Hematopoietic multipotent progenitor cell treated with erythropoietin and hydrocortisone succinate and interleukin-3 and kit ligand, for 8 days (in vitro differentiated cells): ENCODE data around the gene ITSN1.
"Not testable (repeated sequence)": the region's sequence is repeated elsewhere in the genome, so short reads cannot be mapped to it uniquely, and the experiment has no call there.

Experiments used
- DNase-seq: peaks from one replicate; pipeline ENCODE4 v3.0.0-alpha.2; 2015

ITSN1 gene

DNA sequence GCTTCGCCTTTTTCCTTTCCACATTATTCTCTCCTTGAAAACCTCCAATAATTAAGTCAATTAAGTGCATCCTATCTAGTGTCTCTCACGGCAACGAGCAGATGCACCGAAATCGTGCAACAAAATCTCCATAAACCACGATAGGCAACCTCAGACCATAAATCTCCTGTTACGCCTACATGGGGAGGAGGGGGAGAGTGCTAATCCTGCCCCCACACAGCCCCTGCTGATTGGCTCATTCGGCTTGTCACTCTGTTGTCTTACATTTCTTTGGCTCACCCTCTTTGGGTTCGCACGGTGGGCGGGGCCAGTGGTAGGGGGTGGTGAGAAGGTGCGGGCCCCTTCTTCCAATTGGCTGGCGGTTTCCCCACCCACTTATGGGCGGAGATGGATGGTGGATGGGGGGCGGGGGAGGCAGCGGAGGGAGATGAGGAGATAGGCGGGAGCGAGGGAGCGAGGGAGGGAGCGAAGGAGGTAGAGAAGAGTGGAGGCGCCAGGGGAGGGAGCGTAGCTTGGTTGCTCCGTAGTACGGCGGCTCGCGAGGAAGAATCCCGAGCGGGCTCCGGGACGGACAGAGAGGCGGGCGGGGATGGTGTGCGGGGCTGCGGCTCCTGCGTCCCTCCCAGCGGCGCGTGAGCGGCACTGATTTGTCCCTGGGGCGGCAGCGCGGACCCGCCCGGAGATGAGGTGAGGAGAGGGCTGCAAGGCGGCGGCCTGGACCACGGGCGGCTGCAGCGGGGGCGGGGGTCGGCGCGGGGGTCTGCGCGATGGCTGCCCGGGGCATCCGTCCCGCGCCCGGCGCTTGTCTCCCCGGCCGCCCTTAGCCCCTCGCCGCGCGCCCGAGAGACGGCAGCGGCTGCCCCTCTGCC is at the start of gene ITSN1:
ITSN1 (plus strand) TSS at position 475 of the 869 bp plus-strand sequence. CDS start 76,328 bp downstream, outside the sequence.
- DNase-seq: peak; percentile 99

DNA sequence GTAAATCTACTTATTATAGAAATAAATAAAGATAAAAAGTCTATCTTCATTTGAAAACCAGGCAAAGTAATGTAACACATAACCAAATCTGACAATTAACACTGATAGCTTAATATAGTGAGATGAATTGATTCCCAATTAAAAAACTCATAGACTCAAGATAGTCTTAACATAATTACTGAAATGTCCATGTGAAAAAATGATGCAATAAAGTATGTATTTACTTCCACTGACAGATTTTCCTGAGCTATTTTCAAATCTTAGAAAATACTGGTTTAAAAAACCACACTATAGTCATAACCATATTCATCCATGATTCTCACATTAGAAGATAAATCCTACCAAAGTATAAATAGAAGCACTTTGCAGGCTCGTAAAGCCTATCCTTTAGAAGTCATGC is 44.2 kb upstream of the ITSN1 start:
- DNase-seq: no peak

DNA sequence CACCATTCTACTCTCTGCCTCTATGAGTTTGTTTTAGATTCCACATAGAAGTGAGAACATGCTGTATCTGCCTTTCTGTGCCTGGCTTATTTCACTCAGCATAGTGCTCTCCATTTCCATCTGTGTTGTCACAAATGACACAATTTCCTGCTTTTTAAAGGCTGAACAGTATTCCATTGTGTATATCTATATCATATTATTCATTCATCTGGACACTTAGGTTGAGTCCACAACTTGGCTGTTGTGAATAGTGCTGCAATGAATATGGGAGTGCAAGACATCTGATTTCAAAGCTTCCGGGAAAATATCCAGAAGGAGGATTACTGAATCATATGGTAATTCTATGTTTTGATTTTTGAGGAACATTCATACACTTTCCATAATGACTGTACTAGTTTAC is 33.7 kb upstream of the ITSN1 start:
- no peak for DNase-seq

DNA sequence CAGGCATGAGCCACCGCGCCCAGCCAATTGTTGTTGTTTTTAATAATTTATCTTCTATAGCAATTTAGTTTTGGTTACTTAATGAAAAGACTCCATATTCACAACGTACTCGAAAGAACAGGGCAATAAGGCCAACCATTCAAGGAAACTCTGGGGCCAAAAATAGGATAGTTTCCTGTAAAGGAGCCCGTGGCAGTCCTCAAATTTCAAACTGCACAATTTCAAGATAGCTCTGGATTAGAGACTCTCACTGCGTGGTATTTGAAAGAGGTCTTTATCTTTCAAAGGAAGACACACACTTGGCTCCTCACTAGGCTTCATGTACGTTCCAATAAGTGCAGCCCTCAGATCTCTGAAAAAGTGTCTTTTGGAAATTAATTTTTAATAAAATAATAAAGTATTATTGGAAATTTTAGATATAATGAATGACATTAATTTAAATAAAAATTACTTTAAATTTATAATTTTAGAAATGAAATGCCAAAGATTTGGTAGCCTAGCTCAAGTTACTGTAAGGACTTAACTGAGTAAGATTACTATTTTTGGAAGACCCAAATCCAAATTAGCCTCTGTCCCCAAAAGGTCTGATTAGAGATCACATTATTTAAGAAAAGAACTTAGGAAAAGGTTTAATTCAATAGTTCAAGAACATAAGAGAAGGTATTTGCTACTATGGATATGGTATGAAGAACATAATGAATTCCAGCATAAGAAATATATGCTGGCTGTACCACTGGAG is 31.1 kb upstream of the ITSN1 start:
- DNase-seq: no peak

DNA sequence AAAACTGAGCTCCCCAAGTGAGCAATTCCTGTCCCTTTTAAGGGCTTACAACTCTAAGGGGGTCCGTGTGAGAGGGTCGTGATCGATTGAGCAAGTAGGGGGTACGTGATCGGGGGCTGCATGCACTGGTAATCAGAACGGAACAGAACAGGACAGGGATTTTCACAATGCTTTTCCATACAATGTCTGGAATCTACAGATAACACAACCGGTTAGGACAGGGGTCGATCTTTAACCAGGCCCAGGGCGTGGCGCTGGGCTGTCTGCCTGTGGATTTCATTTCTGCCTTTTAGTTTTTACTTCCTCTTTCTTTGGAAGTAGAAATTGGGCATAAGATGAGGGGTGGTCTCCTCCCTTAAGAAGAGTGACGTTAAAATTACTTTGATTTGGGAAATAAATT is 24.7 kb upstream of the ITSN1 start:
- peak; percentile 17 for DNase-seq

DNA sequence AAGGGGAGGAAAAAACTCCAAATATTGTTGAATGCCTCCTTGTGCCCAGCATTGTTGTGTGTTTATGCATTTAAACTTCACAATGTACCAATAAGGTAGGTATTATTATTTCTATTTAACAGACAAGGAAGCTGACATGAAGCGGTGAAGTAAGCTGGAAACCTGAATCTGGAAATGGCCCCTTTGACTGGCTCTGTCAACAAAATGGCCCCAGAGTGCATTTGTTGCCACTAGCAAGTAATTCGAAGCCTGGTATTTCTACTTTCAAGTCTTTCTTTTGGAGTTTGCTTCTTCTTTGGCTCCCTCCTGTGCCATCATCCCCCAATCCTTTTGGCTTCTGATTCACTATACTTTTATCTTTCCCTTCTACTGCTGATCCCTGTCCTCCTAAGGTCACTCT is 23.9 kb upstream of the ITSN1 start:
- DNase-seq: no peak

DNA sequence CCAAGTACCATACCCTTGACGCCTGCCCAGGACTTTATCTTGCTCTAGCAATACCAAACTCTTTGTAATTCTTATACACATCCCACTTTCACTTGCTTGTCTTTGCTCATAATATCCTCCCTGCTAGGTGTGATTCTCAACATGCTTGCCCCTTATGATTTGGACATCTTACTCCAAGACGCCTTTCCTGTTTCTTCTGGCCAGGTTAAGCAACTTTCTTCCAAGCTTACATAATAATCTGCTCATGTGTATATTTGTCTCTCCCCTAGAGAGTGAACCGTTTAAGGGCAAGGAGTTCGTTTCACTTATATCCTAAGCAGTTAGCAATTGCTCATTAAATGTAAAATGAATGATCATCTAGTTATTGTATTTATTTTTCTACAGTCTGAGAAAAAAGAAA is 22.6 kb upstream of the ITSN1 start:
- DNase-seq: no peak

DNA sequence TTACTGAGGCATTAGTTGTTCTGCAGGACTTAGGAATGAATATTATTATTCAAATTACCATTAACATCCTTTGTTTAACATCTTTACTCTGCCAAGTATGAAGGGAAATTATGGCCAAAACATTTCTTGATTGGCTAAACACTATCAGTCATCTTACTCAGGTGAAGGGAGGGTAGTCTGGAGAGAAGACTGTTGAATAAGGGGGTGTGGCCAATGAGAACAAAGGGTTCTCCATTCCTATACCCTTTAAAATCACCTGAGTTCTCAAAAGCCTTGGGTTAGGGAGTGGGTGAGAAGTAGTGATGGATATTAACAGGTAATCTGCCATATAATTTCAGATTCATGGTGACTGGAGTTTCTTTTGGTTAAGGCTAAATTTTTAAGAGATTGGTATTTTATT is 20.0 kb upstream of the ITSN1 start:
- no peak for DNase-seq

DNA sequence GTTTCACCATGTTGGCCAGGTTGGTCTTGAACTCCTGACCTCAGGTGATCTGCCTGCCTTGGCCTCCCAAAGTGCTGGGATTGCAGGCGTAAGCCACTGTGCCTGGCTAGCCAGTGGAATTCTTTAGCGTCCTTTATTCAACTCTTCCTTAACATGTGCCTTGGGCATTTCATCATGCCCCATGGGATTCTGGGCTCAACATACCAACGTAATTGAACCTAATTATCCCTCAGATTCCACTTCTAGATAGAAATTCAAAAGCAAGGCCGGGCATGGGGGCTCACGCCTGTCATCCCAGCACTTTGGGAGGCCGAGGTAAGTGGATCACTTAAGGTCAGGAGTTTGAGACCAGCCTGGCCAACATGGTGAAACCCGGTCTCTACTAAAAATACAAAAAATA is 16.1 kb upstream of the ITSN1 start:
- DNase-seq: not testable (repeated sequence)

DNA sequence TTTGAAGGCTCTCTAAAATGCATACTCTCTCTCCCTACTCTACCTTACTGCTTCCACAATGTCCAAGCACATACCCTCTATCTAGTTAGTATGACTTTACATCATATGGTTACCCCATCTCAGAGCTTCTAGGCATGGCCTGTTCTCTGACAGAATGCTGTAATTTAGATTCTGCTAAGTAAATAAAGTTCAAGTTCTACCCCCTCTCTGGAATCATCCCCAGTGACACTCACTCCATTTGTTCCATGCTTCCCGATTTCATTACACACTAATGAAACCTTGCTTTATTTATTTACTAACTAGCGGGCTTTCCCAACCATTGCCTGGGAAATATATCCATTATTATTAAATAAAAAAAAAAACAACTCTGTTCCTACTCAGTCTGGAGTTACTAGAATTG is 8.0 kb upstream of the ITSN1 start:
- no peak for DNase-seq

DNA sequence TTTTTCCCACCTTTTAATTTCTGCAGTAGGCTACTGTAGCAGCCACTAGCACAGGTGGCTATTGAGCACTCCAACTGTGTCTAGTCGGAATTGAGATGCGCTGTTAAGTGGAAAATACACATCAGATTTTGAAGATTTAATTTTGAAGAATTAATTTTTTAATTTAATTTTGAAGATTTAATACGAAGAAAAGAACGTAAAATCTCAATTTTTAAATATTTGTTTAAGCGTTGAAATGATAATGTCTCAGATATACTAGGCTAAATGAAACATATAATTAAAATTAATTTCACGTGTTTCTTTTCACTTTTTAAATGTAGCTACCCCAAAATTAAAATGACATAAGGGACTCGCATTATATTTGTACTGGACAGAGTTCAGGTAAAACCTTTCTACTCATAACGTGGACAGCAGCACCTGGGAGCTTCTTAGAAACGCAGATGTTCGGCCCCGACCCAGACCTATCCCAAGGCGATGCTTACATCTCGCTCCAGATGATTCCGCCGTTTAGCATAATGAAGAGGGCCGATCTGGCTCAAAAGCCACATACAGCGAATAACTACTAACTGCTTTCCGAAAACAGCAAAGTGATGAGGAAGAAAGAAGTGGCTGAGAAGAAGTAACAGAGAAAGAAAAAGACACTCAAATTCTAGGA is 1.5 kb upstream of the ITSN1 start:
- peak; percentile 39 for DNase-seq

DNA sequence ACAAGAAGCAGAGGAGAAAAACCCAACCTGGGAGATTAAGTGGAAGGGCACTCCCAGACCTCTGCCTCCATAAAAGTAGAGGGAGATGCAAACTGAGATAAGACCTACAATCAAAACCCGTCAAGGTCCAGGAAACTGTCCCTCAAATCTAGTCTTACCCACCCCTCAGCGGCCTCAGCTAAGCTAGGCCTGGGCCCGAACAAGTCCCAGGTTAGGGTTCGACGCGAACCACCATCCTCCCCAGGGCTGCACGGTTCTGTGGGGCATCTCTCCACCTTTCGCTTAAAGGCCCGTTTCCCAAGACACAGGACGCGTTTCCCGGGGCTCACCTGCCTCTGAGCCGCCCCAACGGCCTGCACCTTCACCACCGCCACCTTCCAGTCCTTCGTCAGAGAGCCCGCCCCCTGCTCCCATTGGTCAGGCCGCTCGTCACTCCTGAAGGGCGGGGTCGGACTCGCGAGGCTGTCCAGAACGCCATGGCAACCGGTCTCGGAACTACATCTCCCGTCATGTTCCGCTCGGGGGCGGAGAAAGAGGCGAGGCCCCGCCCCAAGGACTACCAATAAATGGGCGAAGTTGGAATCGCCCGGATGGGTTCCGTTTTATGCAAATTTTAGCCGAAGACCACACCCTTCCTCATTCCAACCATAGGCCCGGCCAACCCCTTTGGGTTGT is 812 bp upstream of the ITSN1 start, which contains the start of gene CRYZL1:
CRYZL1 (minus strand) TSS at position 390 of the 675 bp plus-strand sequence. CDS start 10,190 bp downstream, outside the sequence.
- DNase-seq: peak; percentile 100

DNA sequence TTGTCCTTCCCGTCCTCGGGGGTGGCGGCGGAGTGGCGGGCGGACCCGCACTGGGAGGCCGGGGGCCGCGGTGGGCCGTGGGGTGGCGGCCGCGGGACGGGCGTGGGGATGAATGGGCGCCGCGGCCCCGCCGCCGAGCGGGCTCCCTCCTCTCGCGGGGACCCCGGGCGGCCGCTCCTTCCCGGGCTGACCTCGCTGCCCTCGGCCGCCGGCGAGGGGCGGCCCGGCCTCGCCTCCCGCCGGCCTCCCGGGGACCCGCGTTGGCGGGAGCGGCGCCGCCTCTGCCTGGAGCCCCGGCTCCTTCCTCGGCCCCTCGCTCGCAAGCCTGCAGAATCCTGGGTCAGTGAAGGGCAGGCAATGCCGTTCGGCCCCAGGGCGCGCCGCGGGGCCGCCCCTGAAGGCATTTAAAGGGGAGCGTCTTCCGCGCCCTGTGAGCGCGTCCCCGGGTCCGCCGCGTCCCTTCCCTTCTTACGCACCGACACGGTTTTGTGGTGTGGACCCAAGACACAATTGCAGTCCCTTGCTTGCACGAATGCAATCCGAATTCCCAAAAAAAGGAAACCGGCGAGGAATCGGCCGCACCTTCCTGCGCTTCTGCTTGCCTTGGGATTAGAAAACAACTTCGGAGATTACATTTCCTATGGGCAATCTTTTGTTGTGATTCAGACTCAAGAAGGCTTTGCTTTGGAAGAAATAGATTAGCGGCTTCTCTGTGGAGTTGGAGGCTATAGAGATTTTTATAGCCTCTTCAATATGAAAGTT is 776 bp downstream of the ITSN1 start:
- DNase-seq: no peak

DNA sequence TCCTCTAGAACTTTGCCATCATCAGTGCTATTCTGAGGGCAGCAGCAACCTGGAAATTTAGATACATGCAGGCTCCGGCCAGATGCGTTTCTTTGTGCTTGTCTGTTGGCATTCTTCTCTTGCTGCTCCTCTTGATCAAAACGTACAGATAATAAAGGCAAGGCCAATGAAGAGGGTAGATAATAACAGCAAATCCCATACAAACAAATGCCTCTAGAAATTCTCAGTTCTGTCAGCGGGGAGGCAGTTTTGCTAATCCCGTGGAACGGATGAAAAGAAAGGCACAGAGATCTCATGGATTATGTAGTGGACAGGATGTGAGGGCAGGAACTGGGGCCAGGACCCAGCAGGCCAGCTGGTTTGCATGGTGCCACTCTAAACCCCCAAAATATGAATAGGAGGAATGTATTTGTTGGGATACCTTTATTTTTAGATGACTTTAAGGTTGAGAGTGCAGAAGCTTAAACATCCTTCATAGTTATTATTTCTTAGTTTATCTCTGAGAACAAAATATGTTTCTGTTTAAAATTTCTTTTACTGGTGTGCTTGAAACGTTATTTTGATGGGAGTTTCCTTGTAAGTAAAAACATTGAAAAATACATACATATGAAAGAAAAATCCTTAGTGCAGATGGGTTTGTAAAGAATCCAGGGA is 1.5 kb downstream of the ITSN1 start:
- DNase-seq: peak; percentile 10

DNA sequence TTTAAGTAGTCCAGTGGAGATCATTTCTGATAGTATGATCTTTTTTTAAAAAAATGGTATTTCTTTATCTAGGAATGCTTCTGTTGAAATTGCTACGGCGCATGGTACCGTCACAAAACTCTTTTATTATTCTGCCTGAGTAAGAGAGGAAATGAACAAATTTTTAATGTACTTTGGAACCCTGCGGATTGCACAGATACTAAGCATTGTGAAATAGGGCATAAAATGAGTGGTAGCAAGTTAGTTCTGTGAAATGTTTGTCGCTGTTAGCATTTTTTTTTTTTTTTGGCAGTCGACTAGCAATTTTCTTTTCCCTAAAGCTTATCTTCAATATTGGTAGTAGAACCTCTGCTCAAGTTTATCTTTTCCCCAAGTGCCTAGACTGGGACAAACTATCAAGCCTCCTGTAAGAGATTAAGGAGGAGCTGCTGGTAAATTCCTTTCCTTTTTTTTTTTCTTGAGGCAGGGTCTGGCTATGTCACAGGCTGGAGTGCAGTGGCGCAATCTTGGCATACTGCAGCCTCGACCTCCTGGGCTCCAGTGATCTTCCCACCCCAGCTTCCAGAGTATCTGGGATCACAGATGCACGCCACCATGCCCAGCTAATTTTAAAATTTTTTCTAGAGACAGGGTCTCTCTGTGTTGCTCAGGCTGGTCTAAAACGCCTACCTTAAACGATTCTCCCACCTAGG is 2.2 kb downstream of the ITSN1 start:
- no peak for DNase-seq

DNA sequence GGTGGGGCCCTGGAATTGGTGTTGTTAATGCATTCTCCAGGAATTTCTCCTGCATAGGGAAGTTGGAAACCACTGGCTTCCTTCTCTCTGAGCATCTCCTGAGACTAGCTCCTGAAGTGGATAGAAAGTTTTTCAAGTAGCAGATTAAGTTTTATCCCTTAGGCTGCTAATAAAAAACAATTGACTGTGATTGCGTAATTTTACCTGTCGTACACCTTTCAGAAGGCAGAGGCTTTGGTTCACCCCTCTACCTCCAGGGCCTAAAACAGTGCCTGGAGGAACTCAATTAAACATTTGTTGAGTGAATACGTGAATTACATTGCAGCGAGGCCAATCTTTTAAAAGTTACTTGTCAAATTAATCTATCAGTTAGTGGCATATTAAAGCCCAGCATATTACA is 3.4 kb downstream of the ITSN1 start:
- DNase-seq: no peak

DNA sequence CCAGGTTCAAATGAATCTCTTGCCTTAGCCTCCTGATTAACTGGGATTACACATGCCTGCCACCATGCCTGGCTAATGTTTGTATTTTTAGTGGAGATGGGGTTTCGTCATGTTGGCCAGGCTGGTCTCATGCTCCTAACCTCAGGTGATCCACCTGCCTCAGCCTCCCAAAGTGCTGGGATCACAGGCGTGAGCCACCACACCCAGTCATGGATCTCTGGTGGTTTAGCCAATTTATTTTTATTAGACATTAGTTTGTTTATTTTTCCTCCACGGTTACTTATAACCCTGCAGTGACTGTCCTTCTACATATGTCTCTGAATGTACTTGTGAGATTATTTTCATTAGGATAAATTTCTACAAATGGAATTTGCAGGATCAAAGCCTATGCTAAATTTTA is 5.3 kb downstream of the ITSN1 start:
- no peak for DNase-seq

DNA sequence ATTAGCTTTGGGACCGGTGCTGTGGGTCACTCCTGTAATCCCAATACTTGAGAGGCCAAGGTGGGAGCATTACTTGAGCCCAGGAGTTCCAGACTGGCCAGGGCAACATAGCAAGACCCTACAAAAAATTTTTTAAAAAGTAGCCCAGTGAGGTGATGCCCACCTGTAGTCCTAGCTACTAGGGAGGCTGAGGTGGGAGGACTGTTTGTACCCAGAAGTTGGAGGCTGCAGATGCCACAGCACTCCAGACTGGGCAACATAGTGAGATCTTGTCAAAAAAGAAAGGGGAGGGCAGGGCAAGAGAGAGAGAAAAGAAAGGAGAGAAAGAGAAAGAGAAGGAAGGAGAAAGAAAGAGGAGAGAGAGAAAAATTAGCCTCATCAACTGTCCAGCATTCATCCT is 6.3 kb downstream of the ITSN1 start:
- no peak for DNase-seq

DNA sequence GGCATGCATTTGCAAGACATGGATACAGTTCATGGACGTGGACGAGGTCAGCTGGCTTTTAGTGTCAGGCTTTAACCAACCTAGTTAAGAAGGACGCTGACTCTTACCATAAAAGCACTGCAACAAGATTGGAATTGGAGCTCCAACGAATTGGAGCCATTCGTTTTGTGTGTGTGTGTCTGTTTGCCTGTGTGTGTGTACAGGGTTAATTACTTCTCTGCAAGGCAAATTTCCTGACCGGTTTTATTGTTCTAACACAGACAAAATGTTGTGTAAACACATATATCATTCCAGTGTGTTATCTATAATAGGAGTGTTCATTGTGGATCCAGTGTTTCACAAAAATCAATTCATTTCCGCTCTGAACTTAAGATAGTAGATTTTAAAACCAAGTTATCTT is 7.9 kb downstream of the ITSN1 start:
- DNase-seq: no peak

DNA sequence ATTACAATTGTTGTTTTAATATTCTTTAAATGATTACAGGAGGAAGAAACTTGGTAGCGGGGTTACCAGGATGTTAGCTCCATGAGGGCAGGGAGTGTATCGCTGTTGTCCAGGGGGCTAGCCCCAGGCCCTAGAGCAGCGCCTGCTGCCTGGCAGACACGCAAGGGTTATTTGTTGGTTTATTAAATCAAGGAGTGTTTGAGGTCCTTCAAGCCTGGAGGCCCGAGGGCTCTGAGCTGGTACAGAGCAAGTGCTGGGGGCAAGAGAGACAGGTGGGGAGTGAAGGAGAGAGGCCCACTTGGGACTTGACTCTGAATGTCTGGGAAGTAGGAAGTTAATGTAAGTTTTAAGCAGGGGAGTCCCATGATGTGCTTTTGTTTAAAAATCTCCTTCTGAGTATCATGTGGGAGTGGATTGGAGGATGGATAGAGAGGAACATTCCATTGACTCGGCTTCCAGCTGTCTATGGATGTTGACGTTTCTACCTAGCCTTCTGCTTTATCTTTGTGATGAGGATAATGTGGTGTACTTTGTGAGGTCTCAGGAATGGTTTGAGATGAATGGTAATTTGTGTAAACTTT is 8.7 kb downstream of the ITSN1 start:
- DNase-seq: no peak
